Memory B cell (primary cell): ENCODE results near the gene MYO7B.

ENCODE experiments used
- ATAC-seq: fragments of 150-1000 bp; cut with Tn5 transposase; 2 replicates; pipeline ENCODE4 v1.10.0; 2021; ENCODE audit warnings: low read depth, mild to moderate bottlenecking, moderate library complexity
- DNase-seq, 2 donors: peaks; one replicate each; pipeline ENCODE4 v3.0.0; 2022; ENCODE audit warnings: low spot score in 2 of 2
- H3K27ac Mint-ChIP-seq: one replicate; pipeline ENCODE4 v1.8.0; 2022; ENCODE audit warnings: mild to moderate bottlenecking, moderate library complexity, mixed read lengths
- H3K27me3 Mint-ChIP-seq: one replicate; pipeline ENCODE4 v1.8.0; 2022; ENCODE audit warnings: mixed read lengths
- H3K36me3 Mint-ChIP-seq: one replicate; pipeline ENCODE4 v1.8.0; 2022; ENCODE audit warnings: mild to moderate bottlenecking, mixed read lengths
- H3K4me1 Mint-ChIP-seq: one replicate; pipeline ENCODE4 v1.8.0; 2022; ENCODE audit warnings: mixed read lengths
- H3K4me3 Mint-ChIP-seq: one replicate; pipeline ENCODE4 v1.8.0; 2022; ENCODE audit warnings: mild to moderate bottlenecking, moderate library complexity, mixed read lengths
- H3K9me3 Mint-ChIP-seq: one replicate; pipeline ENCODE4 v1.8.0; 2022; ENCODE audit warnings: mixed read lengths

MYO7B gene

GRCh38 chr2:127643439-127644065, 108.1 kb downstream of the MYO7B start:
- H3K4me3 Mint-ChIP-seq: no peak overlapping the region
- peaks cover 38% of the 10 kb centered on the region for H3K4me1 Mint-ChIP-seq
- H3K27ac Mint-ChIP-seq: peak overlapping the region; percentile 18

GRCh38 chr2:127644066-127645025, 108.9 kb downstream of the MYO7B start:
- Mint-ChIP-seq H3K4me3 (no peak overlapping the region), H3K9me3 (no peaks in the 10 kb centered on the region), H3K27ac (peak overlapping the region; percentile 18), H3K36me3 (no peaks in the 10 kb centered on the region), H3K4me1 (peaks cover 38% of the 10 kb centered on the region), H3K27me3 (no peaks in the 10 kb centered on the region)
- ATAC-seq (no peak), DNase-seq (no peak)

More at GRCh38 chr2:127643439-127644065, 108.1 kb downstream of the MYO7B start:
- Mint-ChIP-seq H3K27me3 (no peaks in the 10 kb centered on the region), H3K36me3 (no peaks in the 10 kb centered on the region), H3K9me3 (no peaks in the 10 kb centered on the region)
- no peak for DNase-seq
- ATAC-seq: no peak

- H3K4me1 Mint-ChIP-seq: peaks cover 38% of the 10 kb centered on the region
- no peak overlapping the region for H3K4me3 Mint-ChIP-seq
- no peaks in the 10 kb centered on the region for H3K36me3 Mint-ChIP-seq
- H3K27ac Mint-ChIP-seq: peak overlapping the region; percentile 11
- no peak for ATAC-seq
- no peak for DNase-seq
- H3K9me3 Mint-ChIP-seq: no peaks in the 10 kb centered on the region
- H3K27me3 Mint-ChIP-seq: no peaks in the 10 kb centered on the region
Measured at GRCh38 chr2:127645026-127645394, 109.5 kb downstream of the MYO7B start.

- Mint-ChIP-seq H3K4me3 (no peak within 1 kb of the TSS), H3K27ac (peak within 1 kb of the TSS; percentile 11)
- ATAC-seq: no peak
Measured at GRCh38 chr2:127645395-127646291, 110.2 kb downstream of the MYO7B start, which contains the start of gene GPR17. TSS of gene GPR17 (plus strand) at chr2:127646153. CDS start at chr2:127650736, 4,583 bp downstream.

GRCh38 chr2:127646487-127647241, 111.2 kb downstream of the MYO7B start:
- peaks cover 36% of the 10 kb centered on the region for H3K4me1 Mint-ChIP-seq
- no peaks in the 10 kb centered on the region for H3K27me3 Mint-ChIP-seq
- H3K27ac Mint-ChIP-seq: no peak overlapping the region
- no peaks in the 10 kb centered on the region for H3K9me3 Mint-ChIP-seq
- no peak for DNase-seq
- no peak for ATAC-seq
- no peak overlapping the region for H3K4me3 Mint-ChIP-seq
- no peaks in the 10 kb centered on the region for H3K36me3 Mint-ChIP-seq

More at GRCh38 chr2:127645395-127646291, 110.2 kb downstream of the MYO7B start, which contains the start of gene GPR17:
- H3K4me1 Mint-ChIP-seq: peaks cover 34% of the 10 kb centered on the region
- H3K27me3 Mint-ChIP-seq: no peaks in the 10 kb centered on the region
- no peak for DNase-seq
- no peaks in the 10 kb centered on the region for H3K9me3 Mint-ChIP-seq
- H3K36me3 Mint-ChIP-seq: no peaks in the 10 kb centered on the region

GRCh38 chr2:127647242-127648190, 112.0 kb downstream of the MYO7B start:
- Mint-ChIP-seq H3K9me3 (no peaks in the 10 kb centered on the region), H3K27ac (peak overlapping the region; percentile 7), H3K27me3 (no peaks in the 10 kb centered on the region), H3K4me1 (peaks cover 40% of the 10 kb centered on the region), H3K4me3 (no peak overlapping the region), H3K36me3 (no peaks in the 10 kb centered on the region)
- no peak for DNase-seq
- no peak for ATAC-seq

- H3K4me3 Mint-ChIP-seq: peak overlapping the region; percentile 45
- no peaks in the 10 kb centered on the region for H3K36me3 Mint-ChIP-seq
- no peak for ATAC-seq
- no peak for DNase-seq
- H3K9me3 Mint-ChIP-seq: no peaks in the 10 kb centered on the region
- peaks cover under 1% of the 10 kb centered on the region for H3K27me3 Mint-ChIP-seq
- H3K4me1 Mint-ChIP-seq: peaks cover 45% of the 10 kb centered on the region
- peak overlapping the region; percentile 7 for H3K27ac Mint-ChIP-seq
Measured at GRCh38 chr2:127648321-127648720, 112.8 kb downstream of the MYO7B start.

GRCh38 chr2:127649100-127649611, 113.7 kb downstream of the MYO7B start:
- no peak for DNase-seq
- Mint-ChIP-seq H3K27ac (no peak overlapping the region), H3K36me3 (no peaks in the 10 kb centered on the region), H3K9me3 (no peaks in the 10 kb centered on the region), H3K4me1 (peaks cover 51% of the 10 kb centered on the region), H3K27me3 (peaks cover 4% of the 10 kb centered on the region), H3K4me3 (no peak overlapping the region)
- peak; percentile 35 for ATAC-seq

- no peaks in the 10 kb centered on the region for H3K36me3 Mint-ChIP-seq
- no peaks in the 10 kb centered on the region for H3K9me3 Mint-ChIP-seq
- peak overlapping the region; percentile 55 for H3K4me3 Mint-ChIP-seq
- peaks cover 4% of the 10 kb centered on the region for H3K27me3 Mint-ChIP-seq
- H3K27ac Mint-ChIP-seq: no peak overlapping the region
- DNase-seq: peak; percentile 83 to 94
- H3K4me1 Mint-ChIP-seq: peaks cover 51% of the 10 kb centered on the region
- peak; percentile 83 for ATAC-seq
Measured at GRCh38 chr2:127649684-127650040, 114.2 kb downstream of the MYO7B start.

- Mint-ChIP-seq H3K4me1 (peaks cover 53% of the 10 kb centered on the region), H3K4me3 (no peak overlapping the region), H3K27ac (no peak overlapping the region), H3K36me3 (no peaks in the 10 kb centered on the region), H3K27me3 (peaks cover 4% of the 10 kb centered on the region), H3K9me3 (no peaks in the 10 kb centered on the region)
- DNase-seq (no peak), ATAC-seq (peak; percentile 7)
Measured at GRCh38 chr2:127650041-127650784, 114.7 kb downstream of the MYO7B start.

GRCh38 chr2:127650785-127651380, 115.4 kb downstream of the MYO7B start:
- no peaks in the 10 kb centered on the region for H3K36me3 Mint-ChIP-seq
- H3K4me3 Mint-ChIP-seq: peak overlapping the region; percentile 15
- DNase-seq: no peak
- no peak overlapping the region for H3K27ac Mint-ChIP-seq
- H3K4me1 Mint-ChIP-seq: peaks cover 53% of the 10 kb centered on the region
- H3K9me3 Mint-ChIP-seq: no peaks in the 10 kb centered on the region
- peaks cover 4% of the 10 kb centered on the region for H3K27me3 Mint-ChIP-seq
- ATAC-seq: no peak
